Upper lobe of left lung (tissue), 4 donors: ENCODE results near the gene WNT1.

ENCODE experiments used
- CTCF ChIP-seq, 6 experiments: fragments of 450-650 bp in 4 of 6; fragments of 200-600 bp in 2 of 6; sonication (generic) in 2 of 6; IDR thresholded peaks; one replicate each; pipeline ENCODE4 v1.5.1; 2016 to 2019; ENCODE audit warnings: antibody characterized with exemption in 6 of 6
- POLR2A ChIP-seq, 4 donors: fragments of 450-650 bp; IDR thresholded peaks; one replicate each; pipeline ENCODE4 v1.5.1; 2016 to 2017; ENCODE audit warnings: antibody characterized with exemption in 4 of 4, mild to moderate bottlenecking in 2 of 4
- POLR2AphosphoS5 ChIP-seq, 2 donors: sonication (generic); formaldehyde crosslinking; IDR thresholded peaks; one replicate each; pipeline ENCODE4 v1.5.1; 2017; ENCODE audit warnings: antibody characterized with exemption in 2 of 2

GRCh38 chr12:49012739-49013138, 34.6 kb downstream of the WNT1 start:
- TF ChIP-seq POLR2A (IDR thresholded peaks at IDR 0.05) (no peak), CTCF (IDR thresholded peaks at IDR 0.05) (no peak), POLR2AphosphoS5 (IDR thresholded peaks at IDR 0.05) (no peak)
